GM12864 (cell line): ENCODE measurements around the gene BANP.

Source experiments
- DNase-seq: peaks from one replicate; pipeline ENCODE4 v3.0.0-alpha.2; 2011; ENCODE audit warnings: low read depth
- H3K4me3 ChIP-seq: 2 replicates; pipeline ENCODE4 v1.5.1; 2011; ENCODE audit warnings: mild to moderate bottlenecking, low read depth, low read length, control low read depth
- TF ChIP-seq, protein P1 (sequence below): IDR thresholded peaks from 2 replicates; pipeline ENCODE4 v1.5.1; 2011; ENCODE audit warnings: low read depth, mild to moderate bottlenecking, moderate library complexity, low read length, control low read depth, inconsistent platforms; ENCODE audit errors: missing control alignments

BANP gene

DNA sequence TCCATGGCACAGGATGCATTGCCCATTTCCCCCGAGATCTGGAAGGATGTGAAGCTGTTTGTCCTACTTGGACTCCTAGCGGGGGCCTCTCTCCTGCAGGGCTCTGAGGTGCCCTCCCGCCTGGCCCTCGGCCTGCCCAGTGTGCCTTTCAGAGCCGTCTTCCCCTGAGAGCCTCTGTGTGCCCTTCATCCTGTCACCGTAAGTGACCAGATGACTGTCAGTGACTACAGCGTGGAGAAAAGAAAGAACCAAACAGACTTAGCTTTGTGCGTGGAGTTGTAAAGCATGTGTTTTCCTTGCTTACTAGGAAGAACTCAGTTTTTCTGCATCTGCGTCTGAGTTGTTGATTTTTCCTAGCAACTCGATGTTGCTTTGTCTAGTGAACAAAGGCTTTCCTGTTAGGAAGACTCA, 56.1 kb downstream of the BANP start:
- TF ChIP-seq, protein P1, sequence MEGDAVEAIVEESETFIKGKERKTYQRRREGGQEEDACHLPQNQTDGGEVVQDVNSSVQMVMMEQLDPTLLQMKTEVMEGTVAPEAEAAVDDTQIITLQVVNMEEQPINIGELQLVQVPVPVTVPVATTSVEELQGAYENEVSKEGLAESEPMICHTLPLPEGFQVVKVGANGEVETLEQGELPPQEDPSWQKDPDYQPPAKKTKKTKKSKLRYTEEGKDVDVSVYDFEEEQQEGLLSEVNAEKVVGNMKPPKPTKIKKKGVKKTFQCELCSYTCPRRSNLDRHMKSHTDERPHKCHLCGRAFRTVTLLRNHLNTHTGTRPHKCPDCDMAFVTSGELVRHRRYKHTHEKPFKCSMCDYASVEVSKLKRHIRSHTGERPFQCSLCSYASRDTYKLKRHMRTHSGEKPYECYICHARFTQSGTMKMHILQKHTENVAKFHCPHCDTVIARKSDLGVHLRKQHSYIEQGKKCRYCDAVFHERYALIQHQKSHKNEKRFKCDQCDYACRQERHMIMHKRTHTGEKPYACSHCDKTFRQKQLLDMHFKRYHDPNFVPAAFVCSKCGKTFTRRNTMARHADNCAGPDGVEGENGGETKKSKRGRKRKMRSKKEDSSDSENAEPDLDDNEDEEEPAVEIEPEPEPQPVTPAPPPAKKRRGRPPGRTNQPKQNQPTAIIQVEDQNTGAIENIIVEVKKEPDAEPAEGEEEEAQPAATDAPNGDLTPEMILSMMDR: no peak
- no peak for DNase-seq

GRCh38 chr16:88008840-88009239, 57.6 kb downstream of the BANP start:
- TF ChIP-seq, protein P1: no peak
- no peak for DNase-seq
- H3K4me3 ChIP-seq: no peak overlapping the region

More for the DNA sequence above, 56.1 kb downstream of the BANP start:
- no peak overlapping the region for H3K4me3 ChIP-seq

DNA sequence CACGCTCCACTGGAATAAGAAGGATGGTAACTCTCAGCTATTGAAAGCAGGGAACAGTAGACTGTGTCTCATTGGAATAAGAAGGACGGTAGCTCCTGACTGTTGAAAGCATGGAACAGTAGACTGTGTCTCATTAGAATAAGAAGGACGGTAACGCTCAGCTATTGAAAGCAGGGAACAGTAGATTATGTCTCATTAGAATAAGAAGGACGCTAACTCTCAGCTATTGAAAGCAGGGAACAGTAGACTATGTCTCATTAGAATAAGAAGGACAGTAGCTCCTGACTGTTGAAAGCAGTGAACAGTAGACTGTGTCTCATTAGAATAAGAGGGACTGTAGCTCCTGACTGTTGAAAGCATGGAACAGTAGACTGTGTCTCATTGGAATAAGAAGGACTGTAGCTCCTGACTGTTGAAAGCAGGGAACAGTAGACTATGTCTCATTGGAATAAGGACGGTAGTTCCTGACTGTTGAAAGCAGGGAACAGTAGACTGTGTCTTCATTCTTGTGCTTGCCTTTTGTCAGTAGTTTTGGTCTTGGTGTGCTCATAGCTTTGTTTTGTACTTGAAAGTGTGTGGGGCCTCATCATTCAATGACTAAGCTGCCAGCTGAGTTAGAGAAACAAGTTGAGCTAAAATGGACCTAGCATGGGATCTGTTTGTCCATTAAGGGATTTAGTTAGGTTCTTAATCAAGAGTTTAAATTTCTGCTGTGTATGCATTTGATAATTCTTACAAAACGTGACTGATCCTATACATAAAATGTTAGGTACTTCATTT, 58.5 kb downstream of the BANP start:
- no peak for DNase-seq
- TF ChIP-seq, protein P1: no peak
- no peak overlapping the region for H3K4me3 ChIP-seq

DNA sequence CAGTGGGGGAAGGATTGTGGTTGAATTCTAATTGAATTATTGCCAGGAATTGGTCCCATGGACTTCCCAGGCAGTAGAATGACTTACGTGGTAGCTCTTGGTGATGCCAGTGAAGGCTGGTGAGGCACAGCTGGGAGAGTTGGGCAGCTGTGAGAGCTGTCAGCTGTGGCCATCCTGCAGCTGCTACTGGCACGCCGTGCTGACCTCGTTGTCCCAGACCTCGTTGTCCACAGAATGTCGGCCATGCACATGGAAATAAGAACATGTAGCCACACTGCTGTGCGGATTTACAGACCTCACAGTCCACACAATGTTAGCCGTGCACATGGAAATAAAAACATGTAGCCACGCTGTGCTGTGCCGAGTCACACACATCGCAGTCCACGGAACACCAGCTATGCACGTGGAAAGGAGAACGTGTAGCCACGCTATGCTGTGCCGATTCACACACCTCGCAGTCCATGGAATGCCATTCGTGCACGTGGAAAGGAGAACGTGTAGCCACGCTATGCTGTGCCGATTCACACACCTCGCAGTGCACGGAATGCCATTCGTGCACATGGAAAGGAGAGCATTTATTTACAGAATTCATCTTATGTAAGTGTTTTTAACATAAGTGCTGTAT, 59.2 kb downstream of the BANP start:
- TF ChIP-seq, protein P1: no peak
- no peak for DNase-seq
- H3K4me3 ChIP-seq: no peak overlapping the region

DNA sequence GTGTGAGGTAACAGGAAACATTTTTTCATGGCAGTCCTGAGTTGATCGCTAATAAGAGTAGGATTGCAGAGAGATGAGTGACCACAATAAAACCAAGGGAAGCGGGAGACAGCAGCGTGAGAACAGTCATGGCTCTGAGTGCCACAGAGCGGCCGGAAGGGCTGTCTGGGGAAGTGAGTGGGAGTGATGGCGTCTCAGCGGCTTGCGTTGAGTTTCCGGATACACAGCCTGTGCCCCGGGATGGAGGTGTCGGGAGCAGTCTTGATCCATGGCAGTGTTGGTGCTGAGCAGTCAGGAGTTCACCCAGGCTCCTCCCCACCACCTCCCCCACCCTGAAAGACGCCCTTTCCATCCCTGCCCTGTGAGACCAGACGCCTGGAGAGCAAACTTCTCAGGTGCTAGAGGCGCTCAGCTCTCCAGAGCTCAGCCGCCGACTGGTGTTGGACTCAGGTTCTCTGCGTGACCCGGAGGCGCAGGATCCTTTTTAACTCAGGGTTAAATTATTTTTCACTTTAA, 59.8 kb downstream of the BANP start:
- no peak overlapping the region for H3K4me3 ChIP-seq
- TF ChIP-seq, protein P1: no peak
- no peak for DNase-seq

DNA sequence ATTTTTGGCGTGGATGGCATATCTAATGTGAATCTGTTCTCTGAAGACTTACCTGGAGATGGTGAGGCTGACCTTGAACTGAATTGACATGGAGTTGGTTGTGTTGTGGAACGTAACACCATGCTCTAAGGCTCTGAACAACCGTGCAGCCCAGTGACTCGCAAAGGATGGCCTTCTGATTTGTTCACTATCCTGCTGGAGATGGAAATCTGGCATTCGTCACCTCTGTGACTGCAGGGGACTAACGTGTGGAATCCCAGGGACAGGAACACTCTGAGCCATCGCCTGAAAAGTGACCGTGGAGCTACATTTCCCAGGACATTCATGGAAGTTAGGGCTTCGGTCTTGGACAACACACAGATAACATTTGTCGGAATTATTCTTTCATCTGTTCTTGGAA, 61.1 kb downstream of the BANP start:
- TF ChIP-seq, protein P1: no peak
- DNase-seq: no peak
- H3K4me3 ChIP-seq: no peak overlapping the region
